ENCODE measurements around the gene LTA4H.

DNA sequence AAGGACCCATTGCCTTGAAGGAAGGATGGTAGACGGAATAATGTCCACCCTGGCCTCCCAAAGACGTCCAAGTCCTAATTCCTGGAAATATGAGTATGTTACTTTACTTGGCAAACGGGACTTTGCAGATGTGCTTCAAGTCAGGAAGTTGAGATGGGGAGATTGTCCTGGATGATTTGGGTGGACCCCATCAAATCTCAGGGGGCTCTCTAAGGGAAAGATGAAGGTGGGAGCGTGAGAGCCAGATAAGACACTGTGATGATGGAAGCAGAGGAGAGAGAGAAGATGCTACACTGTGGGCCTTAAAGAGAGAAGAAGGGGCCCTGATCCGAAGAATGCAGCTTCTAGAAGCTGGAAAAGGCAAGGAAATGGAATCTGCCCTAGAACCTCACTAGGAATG lies 29.6 kb upstream of the LTA4H start:
- TF ChIP-seq ZNF670 (tag by site-specific recombination; IDR thresholded peaks at IDR 0.05; ENCODE audit: low read depth) (no peak), ZNF561 (tag by site-specific recombination; IDR thresholded peaks at IDR 0.05; ENCODE audit: borderline replicate concordance) (no peak), TCF7L2 (IDR thresholded peaks at IDR 0.05; ENCODE audit: borderline replicate concordance, low read depth, low read length) (no peak), MZF1 (tag by site-specific recombination; IDR thresholded peaks at IDR 0.05; ENCODE audit: borderline replicate concordance) (no peak), ZNF274 (IDR thresholded peaks at IDR 0.05; ENCODE audit: low read length) (no peak), ZNF274 (tag by site-specific recombination; IDR thresholded peaks at IDR 0.05; ENCODE audit: borderline replicate concordance) (no peak)
- TF ChIP-seq, protein P1, sequence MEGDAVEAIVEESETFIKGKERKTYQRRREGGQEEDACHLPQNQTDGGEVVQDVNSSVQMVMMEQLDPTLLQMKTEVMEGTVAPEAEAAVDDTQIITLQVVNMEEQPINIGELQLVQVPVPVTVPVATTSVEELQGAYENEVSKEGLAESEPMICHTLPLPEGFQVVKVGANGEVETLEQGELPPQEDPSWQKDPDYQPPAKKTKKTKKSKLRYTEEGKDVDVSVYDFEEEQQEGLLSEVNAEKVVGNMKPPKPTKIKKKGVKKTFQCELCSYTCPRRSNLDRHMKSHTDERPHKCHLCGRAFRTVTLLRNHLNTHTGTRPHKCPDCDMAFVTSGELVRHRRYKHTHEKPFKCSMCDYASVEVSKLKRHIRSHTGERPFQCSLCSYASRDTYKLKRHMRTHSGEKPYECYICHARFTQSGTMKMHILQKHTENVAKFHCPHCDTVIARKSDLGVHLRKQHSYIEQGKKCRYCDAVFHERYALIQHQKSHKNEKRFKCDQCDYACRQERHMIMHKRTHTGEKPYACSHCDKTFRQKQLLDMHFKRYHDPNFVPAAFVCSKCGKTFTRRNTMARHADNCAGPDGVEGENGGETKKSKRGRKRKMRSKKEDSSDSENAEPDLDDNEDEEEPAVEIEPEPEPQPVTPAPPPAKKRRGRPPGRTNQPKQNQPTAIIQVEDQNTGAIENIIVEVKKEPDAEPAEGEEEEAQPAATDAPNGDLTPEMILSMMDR (tag by site-specific recombination; IDR thresholded peaks at IDR 0.05) = no peak

All from HEK293 (cell line).